ENCODE data around the gene MBD3L2B.
"Not testable (repeated sequence)": the region's sequence is repeated elsewhere in the genome, so short reads cannot be mapped to it uniquely, and the experiment has no call there.

Gene MBD3L2B

GRCh38 chr19:7063339-7063738 lies 42.1 kb upstream of the MBD3L2B start:
- no peak for TF ChIP-seq CTCF (conservative IDR thresholded peaks at IDR 0.05; ENCODE audit: low read length)
- DNase-seq (ENCODE audit: low read depth): no peak
- H3K4me3 ChIP-seq (ENCODE audit: low read length): no peak overlapping the region

GRCh38 chr19:7059977-7060376 lies 38.7 kb upstream of the MBD3L2B start:
- not testable (repeated sequence) for DNase-seq (ENCODE audit: low read depth); H3K4me3 ChIP-seq (ENCODE audit: low read length)

- H3K4me3 ChIP-seq (ENCODE audit: low read length); DNase-seq (ENCODE audit: low read depth): not testable (repeated sequence)
These were observed 37.3 kb upstream of the MBD3L2B start, which contains the start of gene MBD3L3 for GRCh38 chr19:7058576-7058975. TSS of gene MBD3L3 (minus strand) at chr19:7058676. CDS start at chr19:7058605, 71 bp downstream.

- not testable (repeated sequence) for DNase-seq (ENCODE audit: low read depth); H3K4me3 ChIP-seq (ENCODE audit: low read length)
These were observed 35.1 kb upstream of the MBD3L2B start for GRCh38 chr19:7056371-7056770.

GRCh38 chr19:7055679-7056078 lies 34.4 kb upstream of the MBD3L2B start:
- H3K4me3 ChIP-seq (ENCODE audit: low read length): not testable (repeated sequence)

GRCh38 chr19:7054635-7055368 lies 33.6 kb upstream of the MBD3L2B start:
- not testable (repeated sequence) for H3K4me3 ChIP-seq (ENCODE audit: low read length); DNase-seq (ENCODE audit: low read depth)

More at GRCh38 chr19:7055679-7056078, 34.4 kb upstream of the MBD3L2B start:
- DNase-seq (ENCODE audit: low read depth): not testable (repeated sequence)

GRCh38 chr19:7052896-7053295 lies 31.7 kb upstream of the MBD3L2B start:
- DNase-seq (ENCODE audit: low read depth); H3K4me3 ChIP-seq (ENCODE audit: low read length): not testable (repeated sequence)

- DNase-seq (ENCODE audit: low read depth); H3K4me3 ChIP-seq (ENCODE audit: low read length): not testable (repeated sequence)
These were observed 30.2 kb upstream of the MBD3L2B start for GRCh38 chr19:7051421-7051820.

- not testable (repeated sequence) for H3K4me3 ChIP-seq (ENCODE audit: low read length); DNase-seq (ENCODE audit: low read depth)
These were observed 27.8 kb upstream of the MBD3L2B start, which contains the start of gene MBD3L2 for GRCh38 chr19:7049021-7049420. TSS of gene MBD3L2 (plus strand) at chr19:7049321. CDS start at chr19:7049374, 53 bp downstream.

- not testable (repeated sequence) for H3K4me3 ChIP-seq (ENCODE audit: low read length)
These were observed 20.3 kb upstream of the MBD3L2B start for GRCh38 chr19:7041563-7041962.

GRCh38 chr19:7040079-7040478 lies 18.8 kb upstream of the MBD3L2B start, which contains the start of gene MBD3L4:
TSS of gene MBD3L4 (minus strand) at chr19:7040179. CDS start at chr19:7040144, 35 bp downstream.
- not testable (repeated sequence) for H3K4me3 ChIP-seq (ENCODE audit: low read length); DNase-seq (ENCODE audit: low read depth)

More at GRCh38 chr19:7041563-7041962, 20.3 kb upstream of the MBD3L2B start:
- DNase-seq (ENCODE audit: low read depth): not testable (repeated sequence)

- H3K4me3 ChIP-seq (ENCODE audit: low read length); DNase-seq (ENCODE audit: low read depth): not testable (repeated sequence)
These were observed 9.0 kb upstream of the MBD3L2B start, which contains the start of gene MBD3L5 for GRCh38 chr19:7030278-7030677. TSS of gene MBD3L5 (plus strand) at chr19:7030578. CDS start at chr19:7030612, 34 bp downstream.

- H3K4me3 ChIP-seq (ENCODE audit: low read length); DNase-seq (ENCODE audit: low read depth): not testable (repeated sequence)
These were observed 7.6 kb upstream of the MBD3L2B start for GRCh38 chr19:7028790-7029189.

GRCh38 chr19:7018828-7019227 lies 2.4 kb downstream of the MBD3L2B start:
- H3K4me3 ChIP-seq (ENCODE audit: low read length): no peak overlapping the region
- DNase-seq (ENCODE audit: low read depth): no peak
- no peak for TF ChIP-seq CTCF (conservative IDR thresholded peaks at IDR 0.05; ENCODE audit: low read length)
